ENCODE data around the gene CEP112. TPM values are rescaled to one million over a fixed set of nuclear protein-coding genes. Genes with fewer than 3 reads are reported as not detected.
"Not testable (repeated sequence)": the region's sequence is repeated elsewhere in the genome, so short reads cannot be mapped to it uniquely, and the experiment has no call there.

CEP112 gene
- total RNA-seq, 6 experiments from 2014 or later, result 5.3 to 7.7 (median 6.9) TPM

DNA sequence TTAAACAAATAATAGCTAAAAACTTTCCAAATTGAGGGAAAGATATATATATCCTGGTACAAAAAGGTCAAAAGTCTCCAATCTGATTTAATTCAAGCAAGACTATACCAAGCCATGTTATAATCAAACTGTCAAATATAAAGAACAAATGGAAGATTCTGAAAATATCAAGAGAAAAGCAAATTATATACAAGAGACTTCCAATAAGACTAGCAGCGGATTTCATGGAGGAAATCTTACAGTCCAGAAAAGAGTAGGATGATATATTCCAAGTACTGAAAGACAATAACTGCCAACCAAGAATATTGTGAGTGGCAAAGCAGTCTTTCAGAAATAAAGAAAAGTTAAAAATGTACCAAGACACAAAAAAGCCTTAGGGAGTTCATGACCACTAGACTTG is 102.2 kb downstream of the CEP112 start:
- Mint-ChIP-seq H3K36me3 (ENCODE audit: low read depth) (peaks cover 27% of the 10 kb centered on the region), H3K27me3 (ENCODE audit: insufficient read depth) (no peaks in the 10 kb centered on the region), H3K27ac (no peak overlapping the region), H3K4me1 (ENCODE audit: low read depth) (peaks cover 6% of the 10 kb centered on the region), H3K4me3 (no peak overlapping the region), H3K9me3 (peaks cover 10% of the 10 kb centered on the region; the same call in 1 of the 2 replicates)
- TF ChIP-seq, protein P1, sequence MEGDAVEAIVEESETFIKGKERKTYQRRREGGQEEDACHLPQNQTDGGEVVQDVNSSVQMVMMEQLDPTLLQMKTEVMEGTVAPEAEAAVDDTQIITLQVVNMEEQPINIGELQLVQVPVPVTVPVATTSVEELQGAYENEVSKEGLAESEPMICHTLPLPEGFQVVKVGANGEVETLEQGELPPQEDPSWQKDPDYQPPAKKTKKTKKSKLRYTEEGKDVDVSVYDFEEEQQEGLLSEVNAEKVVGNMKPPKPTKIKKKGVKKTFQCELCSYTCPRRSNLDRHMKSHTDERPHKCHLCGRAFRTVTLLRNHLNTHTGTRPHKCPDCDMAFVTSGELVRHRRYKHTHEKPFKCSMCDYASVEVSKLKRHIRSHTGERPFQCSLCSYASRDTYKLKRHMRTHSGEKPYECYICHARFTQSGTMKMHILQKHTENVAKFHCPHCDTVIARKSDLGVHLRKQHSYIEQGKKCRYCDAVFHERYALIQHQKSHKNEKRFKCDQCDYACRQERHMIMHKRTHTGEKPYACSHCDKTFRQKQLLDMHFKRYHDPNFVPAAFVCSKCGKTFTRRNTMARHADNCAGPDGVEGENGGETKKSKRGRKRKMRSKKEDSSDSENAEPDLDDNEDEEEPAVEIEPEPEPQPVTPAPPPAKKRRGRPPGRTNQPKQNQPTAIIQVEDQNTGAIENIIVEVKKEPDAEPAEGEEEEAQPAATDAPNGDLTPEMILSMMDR (IDR thresholded peaks at IDR 0.05), result no peak
- no peak for DNase-seq

- Mint-ChIP-seq H3K27ac (no peak overlapping the region), H3K36me3 (ENCODE audit: low read depth) (peaks cover 29% of the 10 kb centered on the region), H3K4me1 (ENCODE audit: low read depth) (peaks cover 6% of the 10 kb centered on the region), H3K4me3 (no peak overlapping the region), H3K9me3 (peaks cover 10% of the 10 kb centered on the region; the same call in 1 of the 2 replicates), H3K27me3 (ENCODE audit: insufficient read depth) (no peaks in the 10 kb centered on the region)
- DNase-seq, result no peak
- TF ChIP-seq, protein P1 (IDR thresholded peaks at IDR 0.05), result no peak
These were observed 103.8 kb downstream of the CEP112 start for GRCh38 chr17:66088173-66088572.

DNA sequence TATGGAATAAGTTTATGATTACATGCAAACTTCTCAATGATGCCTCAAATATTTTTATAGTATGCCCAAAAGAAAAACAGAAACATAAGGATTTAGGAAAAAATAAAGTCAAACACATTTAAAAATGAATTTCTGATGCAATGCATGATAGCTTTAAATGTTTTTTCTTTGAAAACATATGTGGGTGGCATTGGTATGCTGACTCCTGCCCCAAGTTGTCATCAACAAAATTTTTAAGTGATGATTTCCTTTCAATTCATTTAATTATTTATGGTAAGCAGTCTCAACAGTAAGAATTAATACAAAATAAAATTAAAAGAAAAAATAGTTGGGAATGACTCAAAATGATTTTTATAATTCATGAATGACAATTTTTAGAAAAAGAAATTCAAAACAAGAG is 104.9 kb downstream of the CEP112 start:
- H3K4me3 Mint-ChIP-seq, result no peak overlapping the region
- peaks cover 6% of the 10 kb centered on the region for H3K4me1 Mint-ChIP-seq (ENCODE audit: low read depth)
- peaks cover 27% of the 10 kb centered on the region for H3K36me3 Mint-ChIP-seq (ENCODE audit: low read depth)
- peaks cover 10% of the 10 kb centered on the region; the same call in 1 of the 2 replicates for H3K9me3 Mint-ChIP-seq
- H3K27me3 Mint-ChIP-seq (ENCODE audit: insufficient read depth), result no peaks in the 10 kb centered on the region
- TF ChIP-seq, protein P1 (IDR thresholded peaks at IDR 0.05), result no peak
- H3K27ac Mint-ChIP-seq, result no peak overlapping the region
- no peak for DNase-seq

- Mint-ChIP-seq H3K36me3 (ENCODE audit: low read depth) (peaks cover 21% of the 10 kb centered on the region), H3K27me3 (ENCODE audit: insufficient read depth) (no peaks in the 10 kb centered on the region), H3K4me3 (no peak overlapping the region), H3K9me3 (peaks cover 10% of the 10 kb centered on the region; the same call in 1 of the 2 replicates), H3K4me1 (ENCODE audit: low read depth) (peaks cover 6% of the 10 kb centered on the region), H3K27ac (no peak overlapping the region)
- DNase-seq, result no peak
- TF ChIP-seq, protein P1 (IDR thresholded peaks at IDR 0.05), result no peak
These were observed 106.7 kb downstream of the CEP112 start for GRCh38 chr17:66085221-66085620.

- H3K9me3 Mint-ChIP-seq; DNase-seq; H3K36me3 Mint-ChIP-seq (ENCODE audit: low read depth); H3K4me1 Mint-ChIP-seq (ENCODE audit: low read depth); H3K27ac Mint-ChIP-seq; H3K4me3 Mint-ChIP-seq; H3K27me3 Mint-ChIP-seq (ENCODE audit: insufficient read depth): not testable (repeated sequence)
These were observed 111.3 kb downstream of the CEP112 start for GRCh38 chr17:66080670-66081069.

- no peak overlapping the region for H3K27ac Mint-ChIP-seq
- H3K27me3 Mint-ChIP-seq (ENCODE audit: insufficient read depth), result no peaks in the 10 kb centered on the region
- H3K4me1 Mint-ChIP-seq (ENCODE audit: low read depth), result peaks cover 6% of the 10 kb centered on the region; the same call in 1 of the 2 replicates
- TF ChIP-seq, protein P1 (IDR thresholded peaks at IDR 0.05), result no peak
- no peaks in the 10 kb centered on the region; the same call in 1 of the 2 replicates for H3K36me3 Mint-ChIP-seq (ENCODE audit: low read depth)
- no peaks in the 10 kb centered on the region for H3K9me3 Mint-ChIP-seq
- no peak overlapping the region for H3K4me3 Mint-ChIP-seq
- DNase-seq, result no peak
These were observed 115.3 kb downstream of the CEP112 start for GRCh38 chr17:66076546-66077190.

Data from HFFc6 (cell line).